IMR-90 (cell line): ENCODE results near the gene CYP2J2.

Source experiments
- BHLHE40 ChIP-seq: fragments of 150-350 bp; IDR thresholded peaks from 2 replicates; pipeline ENCODE4 v1.6.1; 2016; ENCODE audit warnings: mild to moderate bottlenecking, low read depth, low read length
- CEBPB ChIP-seq: IDR thresholded peaks from 2 replicates; pipeline ENCODE4 v1.6.1; 2012; ENCODE audit warnings: low read depth, low read length, improper control_type of control experiment
- CTCF ChIP-seq: conservative IDR thresholded peaks from 2 replicates; pipeline ENCODE4 v1.5.1; 2012; ENCODE audit warnings: mild to moderate bottlenecking, low read depth, low read length, improper control_type of control experiment
- FOS ChIP-seq: fragments of 150-350 bp; IDR thresholded peaks from 2 replicates; pipeline ENCODE4 v1.6.1; 2016; ENCODE audit warnings: low read depth, low read length
- MAFK ChIP-seq: IDR thresholded peaks from 2 replicates; pipeline ENCODE4 v1.6.1; 2012; ENCODE audit warnings: low read depth, low read length, improper control_type of control experiment
- MXI1 ChIP-seq: IDR thresholded peaks from 2 replicates; pipeline ENCODE4 v1.6.1; 2012; ENCODE audit warnings: low read depth, mild to moderate bottlenecking, low read length, moderate library complexity, borderline replicate concordance
- POLR2A ChIP-seq: IDR thresholded peaks from 2 replicates; pipeline ENCODE4 v1.6.1; 2012; ENCODE audit warnings: mild to moderate bottlenecking, low read depth, low read length
- RAD21 ChIP-seq: IDR thresholded peaks from 2 replicates; pipeline ENCODE4 v1.6.1; 2012; ENCODE audit warnings: low read length, improper control_type of control experiment
- RCOR1 ChIP-seq: IDR thresholded peaks from 2 replicates; pipeline ENCODE4 v1.6.1; 2012; ENCODE audit warnings: mild to moderate bottlenecking, low read length, improper control_type of control experiment; ENCODE audit not compliant: insufficient replicate concordance
- RFX5 ChIP-seq: IDR thresholded peaks from 2 replicates; pipeline ENCODE4 v1.8.0; 2012; ENCODE audit warnings: low read depth, mild to moderate bottlenecking, low read length, moderate library complexity
- SMC3 ChIP-seq: fragments of 150-350 bp; IDR thresholded peaks from 2 replicates; pipeline ENCODE4 v1.6.1; 2016; ENCODE audit warnings: low read depth, mild to moderate bottlenecking, antibody characterized with exemption, low read length, moderate library complexity
- TF ChIP-seq, protein P1 (sequence below): fragments of 150-350 bp; IDR thresholded peaks from 2 replicates; pipeline ENCODE4 v1.6.1; 2017; ENCODE audit warnings: mild to moderate bottlenecking, antibody characterized with exemption, low read length, low read depth
- TF ChIP-seq, protein P2 (sequence below): fragments of 150-350 bp; IDR thresholded peaks from 2 replicates; pipeline ENCODE4 v1.6.1; 2016; ENCODE audit warnings: low read depth, mild to moderate bottlenecking, low read length, moderate library complexity, borderline replicate concordance

DNA sequence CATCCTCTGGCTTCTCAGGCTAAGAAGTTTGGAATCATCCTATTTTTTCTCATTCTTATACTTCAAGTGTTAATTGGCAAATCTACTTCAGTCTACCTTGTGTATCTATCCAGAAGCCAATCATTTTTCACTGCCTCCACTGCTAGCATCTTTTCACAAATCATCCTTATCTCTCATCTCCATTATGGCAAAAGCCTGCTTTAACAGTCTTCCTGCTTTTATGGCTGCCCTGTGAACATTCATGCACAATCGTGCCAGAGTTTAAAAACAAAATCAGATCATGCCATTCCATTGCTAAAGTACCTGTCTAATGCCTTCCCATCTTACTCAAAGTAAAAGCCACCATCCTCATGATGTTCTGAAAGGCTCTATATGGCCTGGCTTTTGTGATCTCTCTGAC lies 19.2 kb upstream of the CYP2J2 start:
- no peak for TF ChIP-seq CTCF
- TF ChIP-seq POLR2A: no peak
- no peak for TF ChIP-seq CEBPB
- TF ChIP-seq FOS: no peak
- TF ChIP-seq MAFK: no peak
- TF ChIP-seq RCOR1: no peak
- no peak for TF ChIP-seq MXI1
- TF ChIP-seq, protein P1, sequence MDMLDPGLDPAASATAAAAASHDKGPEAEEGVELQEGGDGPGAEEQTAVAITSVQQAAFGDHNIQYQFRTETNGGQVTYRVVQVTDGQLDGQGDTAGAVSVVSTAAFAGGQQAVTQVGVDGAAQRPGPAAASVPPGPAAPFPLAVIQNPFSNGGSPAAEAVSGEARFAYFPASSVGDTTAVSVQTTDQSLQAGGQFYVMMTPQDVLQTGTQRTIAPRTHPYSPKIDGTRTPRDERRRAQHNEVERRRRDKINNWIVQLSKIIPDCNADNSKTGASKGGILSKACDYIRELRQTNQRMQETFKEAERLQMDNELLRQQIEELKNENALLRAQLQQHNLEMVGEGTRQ: no peak
- TF ChIP-seq BHLHE40: no peak
- TF ChIP-seq RFX5: no peak
- TF ChIP-seq RAD21: no peak
- TF ChIP-seq SMC3: no peak
- TF ChIP-seq, protein P2, sequence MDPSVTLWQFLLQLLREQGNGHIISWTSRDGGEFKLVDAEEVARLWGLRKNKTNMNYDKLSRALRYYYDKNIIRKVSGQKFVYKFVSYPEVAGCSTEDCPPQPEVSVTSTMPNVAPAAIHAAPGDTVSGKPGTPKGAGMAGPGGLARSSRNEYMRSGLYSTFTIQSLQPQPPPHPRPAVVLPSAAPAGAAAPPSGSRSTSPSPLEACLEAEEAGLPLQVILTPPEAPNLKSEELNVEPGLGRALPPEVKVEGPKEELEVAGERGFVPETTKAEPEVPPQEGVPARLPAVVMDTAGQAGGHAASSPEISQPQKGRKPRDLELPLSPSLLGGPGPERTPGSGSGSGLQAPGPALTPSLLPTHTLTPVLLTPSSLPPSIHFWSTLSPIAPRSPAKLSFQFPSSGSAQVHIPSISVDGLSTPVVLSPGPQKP: no peak
